Heart left ventricle (tissue), 13 donors: ENCODE data around the gene AMOTL2.

Experiments
- CTCF ChIP-seq, 12 donors: fragments of 200-600 bp; sonication (generic) in 4 of 12; IDR thresholded peaks; one replicate each; pipeline versions ENCODE4 v1.5.0 to v1.8.0; 2018 to 2022; ENCODE audit warnings: antibody characterized with exemption in 12 of 12, mild to moderate bottlenecking in 5 of 12
- POLR2A ChIP-seq, 2 donors: fragments of 450-650 bp; IDR thresholded peaks; one replicate each; pipeline ENCODE4 v1.6.1; 2017; ENCODE audit warnings: antibody characterized with exemption in 2 of 2, mild to moderate bottlenecking in 2 of 2, moderate library complexity in 2 of 2
- donor health status: ischemic (EF 13 %, LVEDD 7.1; RV severe dilation, severe dysfunction).
- donor health status: DM: no; HTN: yes; CAD: no.
- donor health status: DM: no; HTN: no; CAD: no.
- donor health status: ischemic (EF 25% LVEDD 6.9; RV normal size, moderate dysfunction).
- donor health status: ischemic (EF 25% LVEDD 5.7; RV mildly dilated, moderate dysfunction).
- donor health status: ischemic (EF 35%, LVEDD 5.7; RV mildly dilated, moderate dysfunction).
- donor health status: nonischemic (EF 11% LVEDD 7.7; RV severe dilation, severe dysfunction).
- donor health status: DM: yes; HTN: yes; CAD: no.
- donor health status: PGD.
- donor health status: ischemic (EF 29% LVEDD 5.4; RV normal size, mild dysfunction).
- donor health status: nonischemic (EF 23%, LVEDD 6.1; RV moderate dilation, normal function).

GRCh38 chr3:134384963-134385362 is 10.7 kb upstream of the AMOTL2 start:
- TF ChIP-seq POLR2A (IDR thresholded peaks at IDR 0.05) (no peak), CTCF (IDR thresholded peaks at IDR 0.05) (no peak)
